ENCODE measurements around the gene GMPR2.

- TF ChIP-seq, protein P1, sequence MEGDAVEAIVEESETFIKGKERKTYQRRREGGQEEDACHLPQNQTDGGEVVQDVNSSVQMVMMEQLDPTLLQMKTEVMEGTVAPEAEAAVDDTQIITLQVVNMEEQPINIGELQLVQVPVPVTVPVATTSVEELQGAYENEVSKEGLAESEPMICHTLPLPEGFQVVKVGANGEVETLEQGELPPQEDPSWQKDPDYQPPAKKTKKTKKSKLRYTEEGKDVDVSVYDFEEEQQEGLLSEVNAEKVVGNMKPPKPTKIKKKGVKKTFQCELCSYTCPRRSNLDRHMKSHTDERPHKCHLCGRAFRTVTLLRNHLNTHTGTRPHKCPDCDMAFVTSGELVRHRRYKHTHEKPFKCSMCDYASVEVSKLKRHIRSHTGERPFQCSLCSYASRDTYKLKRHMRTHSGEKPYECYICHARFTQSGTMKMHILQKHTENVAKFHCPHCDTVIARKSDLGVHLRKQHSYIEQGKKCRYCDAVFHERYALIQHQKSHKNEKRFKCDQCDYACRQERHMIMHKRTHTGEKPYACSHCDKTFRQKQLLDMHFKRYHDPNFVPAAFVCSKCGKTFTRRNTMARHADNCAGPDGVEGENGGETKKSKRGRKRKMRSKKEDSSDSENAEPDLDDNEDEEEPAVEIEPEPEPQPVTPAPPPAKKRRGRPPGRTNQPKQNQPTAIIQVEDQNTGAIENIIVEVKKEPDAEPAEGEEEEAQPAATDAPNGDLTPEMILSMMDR (IDR thresholded peaks at IDR 0.05), result no peak
- TF ChIP-seq POLR2A (IDR thresholded peaks at IDR 0.05), result no peak
Measured at GRCh38 chr14:24268225-24268624, 35.5 kb downstream of the GMPR2 start.

All from suprapubic skin (tissue), 3 donors.